A673 (cell line): ENCODE measurements around the gene FTO. TPM values are rescaled to one million over a fixed set of nuclear protein-coding genes. Genes with fewer than 3 reads are reported as not detected.

ENCODE experiments used
- BruUV-seq: library from RNA; stranded (reverse); fragments of 400-500 nt; replicated peaks from 2 replicates; lab custom pipeline; 2021; lab: Mats Ljungman, UMichigan
- CTCF ChIA-PET: fragments of 300-600 bp; sonication (Branson Sonifier 250); formaldehyde crosslinking; loops from one replicate; lab custom pipeline; 2022; ENCODE audit warnings: antibody characterized with exemption; lab: Charles Lee
- POLR2A ChIA-PET: fragments of 300-600 bp; sonication (Branson Sonifier 250); formaldehyde crosslinking; loops from one replicate; lab custom pipeline; 2022; ENCODE audit warnings: antibody characterized with exemption; ENCODE audit not compliant: low non-redundant PET; lab: Charles Lee
- DNase-seq: peaks from one replicate; pipeline ENCODE4 v3.0.0-alpha.2; 2015; ENCODE audit warnings: low spot score
- H3K27ac ChIP-seq: fragments of 200-600 bp; sonication (generic); 2 replicates; pipeline ENCODE4 v1.5.1; 2016; ENCODE audit warnings: mixed run types, low read depth, mild to moderate bottlenecking, mixed read lengths, antibody characterized with exemption, low read length; ENCODE audit not compliant: poor library complexity, severe bottlenecking
- H3K27me3 ChIP-seq: fragments of 200-600 bp; sonication (generic); replicated peaks from 2 replicates; pipeline ENCODE4 v1.6.1; 2017; ENCODE audit warnings: mixed run types, low read depth, mild to moderate bottlenecking, mixed read lengths, antibody characterized with exemption, low read length; ENCODE audit not compliant: insufficient read depth, poor library complexity
- H3K36me3 ChIP-seq: fragments of 200-600 bp; sonication (generic); 2 replicates; pipeline ENCODE4 v1.6.1; 2016; ENCODE audit warnings: mixed run types, mild to moderate bottlenecking, mixed read lengths, antibody characterized with exemption, low read length; ENCODE audit not compliant: insufficient read depth, poor library complexity, severe bottlenecking
- H3K4me1 ChIP-seq: fragments of 200-600 bp; sonication (generic); 2 replicates; pipeline ENCODE4 v1.6.1; 2017; ENCODE audit warnings: mixed run types, mild to moderate bottlenecking, mixed read lengths, antibody characterized with exemption, low read length; ENCODE audit not compliant: insufficient read depth, poor library complexity, severe bottlenecking
- H3K4me3 ChIP-seq: fragments of 200-600 bp; sonication (generic); 2 replicates; pipeline ENCODE4 v1.5.1; 2016; ENCODE audit warnings: low read depth, mixed run types, mild to moderate bottlenecking, mixed read lengths, low read length; ENCODE audit not compliant: poor library complexity, severe bottlenecking
- H3K9me3 ChIP-seq: fragments of 200-600 bp; sonication (generic); 2 replicates; pipeline ENCODE4 v1.6.1; 2016; ENCODE audit warnings: mixed run types, low read depth, mild to moderate bottlenecking, mixed read lengths, antibody characterized with exemption, low read length; ENCODE audit not compliant: poor library complexity, severe bottlenecking
- CTCF ChIP-seq: fragments of 300-800, 200-600 bp; sonication (generic); conservative IDR thresholded peaks from 2 replicates; pipeline ENCODE4 v1.5.1; 2017; ENCODE audit warnings: low read depth, mild to moderate bottlenecking, antibody characterized with exemption, low read length, moderate library complexity, mixed read lengths
- EZH2 ChIP-seq: fragments of 200-600 bp; sonication (generic); IDR thresholded peaks from 2 replicates; pipeline ENCODE4 v1.6.1; 2017; ENCODE audit warnings: borderline replicate concordance, low read depth, mild to moderate bottlenecking, mixed read lengths, antibody characterized with exemption, low read length; ENCODE audit not compliant: poor library complexity, severe bottlenecking
- intact Hi-C: fragments of 100-400 bp; cut with micrococcal nuclease; formaldehyde crosslinking; loops from one replicate; pipeline ENCODE4 v1.10.0; 2022; ENCODE audit not compliant: unreplicated experiment
- total RNA-seq: library from RNA; stranded (reverse); gene quantifications from 2 replicates; pipeline ENCODE4 v1.2.3, GENCODE V29; 2021

The FTO gene
- total RNA-seq, 1 experiment from 2014 or later, result 73.4 TPM

DNA sequence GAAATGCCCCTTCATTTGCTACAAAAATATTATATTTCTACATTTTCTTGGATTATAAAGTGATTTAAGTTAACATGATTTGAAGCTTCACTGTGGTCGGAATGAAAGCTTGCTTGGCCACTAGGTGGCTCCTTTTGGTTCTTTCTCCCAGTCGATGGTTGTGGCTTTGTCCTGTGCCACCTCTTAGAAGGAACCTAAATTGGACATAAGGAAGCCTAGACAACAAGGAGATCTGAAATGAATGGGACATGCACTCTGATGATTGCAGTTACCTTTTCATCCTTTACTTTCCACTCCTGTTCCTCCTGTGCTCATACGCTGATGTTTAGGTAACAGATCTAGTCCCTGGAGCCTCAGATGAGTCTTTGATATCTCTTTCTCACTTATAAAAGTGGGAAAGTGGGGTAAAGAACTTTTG lies 39.2 kb downstream of the FTO start:
- no peak overlapping the region for H3K4me3 ChIP-seq
- H3K27ac ChIP-seq, result no peak overlapping the region
- TF ChIP-seq CTCF (peak; percentile 83), EZH2 (no peak)
- POLR2A ChIA-PET, result no interaction called here
- H3K4me1 ChIP-seq, result peaks cover 20% of the 10 kb centered on the region
- DNase-seq, result peak; percentile 55
- H3K9me3 ChIP-seq, result peaks cover 6% of the 10 kb centered on the region
- BruUV-seq, result no TSS peak
- H3K36me3 ChIP-seq, result no peaks in the 10 kb centered on the region
- intact Hi-C loops, result no loop called here
- H3K27me3 ChIP-seq, result no peaks in the 10 kb centered on the region
- CTCF ChIA-PET, result interaction anchor here (0.6 kb wide), 1 partner anchor 1767 kb away, joined by 3 read pairs; no protein-coding TSS in a partner anchor

DNA sequence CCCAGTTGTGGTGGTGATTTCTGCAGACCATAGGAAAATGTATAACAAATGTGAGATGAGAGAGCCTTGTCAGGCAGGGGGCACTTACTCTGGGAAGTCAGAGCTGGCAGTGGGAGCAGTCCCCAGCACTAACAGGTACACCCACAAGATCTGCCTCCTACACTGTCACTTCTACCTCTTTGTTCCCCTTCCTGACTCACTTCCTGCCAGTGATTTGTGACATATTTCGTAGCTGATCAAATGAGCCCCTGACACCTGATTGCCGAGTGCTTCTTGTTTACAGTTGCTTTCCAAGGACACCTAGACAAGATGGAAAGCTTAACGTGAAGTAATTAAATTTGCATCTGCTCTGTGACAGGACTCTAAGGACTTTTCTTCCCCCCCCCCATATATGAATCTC lies 40.5 kb downstream of the FTO start:
- H3K4me1 ChIP-seq, result peaks cover 20% of the 10 kb centered on the region
- intact Hi-C loops, result no loop called here
- TF ChIP-seq CTCF (no peak), EZH2 (no peak)
- BruUV-seq, result no TSS peak
- no peak overlapping the region for H3K4me3 ChIP-seq
- peaks cover 6% of the 10 kb centered on the region for H3K9me3 ChIP-seq
- H3K27me3 ChIP-seq, result no peaks in the 10 kb centered on the region
- no peak overlapping the region for H3K27ac ChIP-seq
- H3K36me3 ChIP-seq, result no peaks in the 10 kb centered on the region
- CTCF ChIA-PET, result interaction anchor here (1.0 kb wide), 1 partner anchor 148 kb away, joined by 3 read pairs; no protein-coding TSS in a partner anchor
- peak; percentile 31 for DNase-seq
- POLR2A ChIA-PET, result no interaction called here

GRCh38 chr16:53745086-53745485 lies 41.1 kb downstream of the FTO start:
- ChIA-PET CTCF (no interaction called here), POLR2A (no interaction called here)
- Histone ChIP-seq H3K9me3 (peaks cover 6% of the 10 kb centered on the region), H3K36me3 (no peaks in the 10 kb centered on the region), H3K4me1 (peaks cover 20% of the 10 kb centered on the region), H3K27ac (no peak overlapping the region), H3K4me3 (no peak overlapping the region), H3K27me3 (no peaks in the 10 kb centered on the region)
- intact Hi-C loops, result no loop called here
- BruUV-seq, result no TSS peak
- TF ChIP-seq EZH2 (no peak), CTCF (no peak)
- DNase-seq, result peak; percentile 55
